HEK293 (cell line): ENCODE data around the gene LYSMD2.

Experiments used
- CTCF ChIA-PET: fragments of 350-600 bp; formaldehyde crosslinking; extraction: SDS; loops from one replicate; lab custom pipeline; 2021; ENCODE audit warnings: antibody characterized with exemption; lab: Yijun Ruan, JAX
- POLR2A ChIA-PET: fragments of 300-600 bp; formaldehyde crosslinking; extraction: SDS; loops from one replicate; lab custom pipeline; 2020; ENCODE audit warnings: antibody characterized with exemption, inconsistent platforms; lab: Yijun Ruan, JAX
- H3K27ac ChIP-seq: fragments of 200-500 bp; sonication (Bioruptor generic); 2 replicates; pipeline ENCODE4 v1.5.1; 2014; ENCODE audit warnings: low read depth, low read length, control low read depth, inconsistent platforms; ENCODE audit errors: extremely low read depth
- H3K36me3 ChIP-seq, 2 experiments: fragments of 200-500 bp in 1 of 2; sonication (Bioruptor generic) in 1 of 2; 1 replicate in 1 of 2; 2 replicates in 1 of 2; pipeline ENCODE4 v1.5.1; 2014 to 2017; ENCODE audit warnings: inconsistent platforms in 2 of 2, low read length in 2 of 2; ENCODE audit not compliant: control insufficient read depth in 2 of 2, insufficient read depth in 1 of 2
- H3K4me1 ChIP-seq: fragments of 200-500 bp; sonication (Bioruptor generic); 2 replicates; pipeline ENCODE4 v1.5.1; 2014; ENCODE audit warnings: mild to moderate bottlenecking, low read length, inconsistent platforms; ENCODE audit not compliant: control insufficient read depth, insufficient read depth
- H3K4me3 ChIP-seq: 2 replicates; pipeline ENCODE4 v1.5.1; 2011; ENCODE audit warnings: low read depth, mild to moderate bottlenecking, control low read depth, low read length, moderate library complexity
- H3K9me3 ChIP-seq: fragments of 200-500 bp; sonication (Bioruptor generic); 2 replicates; pipeline ENCODE4 v1.5.1; 2014; ENCODE audit warnings: low read depth, low read length, inconsistent platforms; ENCODE audit not compliant: control insufficient read depth, insufficient read depth
- EGR2 ChIP-seq: fragments of 450-650 bp; formaldehyde crosslinking; IDR thresholded peaks from 2 replicates; pipeline ENCODE4 v1.5.1; 2016; ENCODE audit warnings: low read depth, missing biosample characterization, missing genetic modification characterization
- GLIS1 ChIP-seq: fragments of 450-650 bp; formaldehyde crosslinking; IDR thresholded peaks from 2 replicates; pipeline ENCODE4 v1.5.1; 2016; ENCODE audit warnings: missing biosample characterization, missing genetic modification characterization
- HOXA7 ChIP-seq: sonication (generic); formaldehyde crosslinking; IDR thresholded peaks from 2 replicates; pipeline ENCODE4 v1.8.1; 2022; ENCODE audit warnings: missing genetic modification reagents, borderline replicate concordance
- SP7 ChIP-seq: fragments of 450-650 bp; formaldehyde crosslinking; IDR thresholded peaks from 2 replicates; pipeline ENCODE4 v1.5.1; 2016; ENCODE audit warnings: missing biosample characterization, missing genetic modification characterization
- ZBTB1 ChIP-seq: fragments of 450-650 bp; formaldehyde crosslinking; IDR thresholded peaks from 2 replicates; pipeline ENCODE4 v1.5.1; 2016; ENCODE audit warnings: missing biosample characterization, missing genetic modification characterization
- ZBTB21 ChIP-seq: fragments of 450-650 bp; formaldehyde crosslinking; IDR thresholded peaks from 2 replicates; pipeline ENCODE4 v1.5.1; 2017; ENCODE audit warnings: missing biosample characterization, missing genetic modification characterization
- ZNF155 ChIP-seq: fragments of 450-650 bp; formaldehyde crosslinking; IDR thresholded peaks from 2 replicates; pipeline ENCODE4 v1.5.1; 2016; ENCODE audit warnings: missing biosample characterization, missing genetic modification characterization
- ZNF24 ChIP-seq: fragments of 450-650 bp; formaldehyde crosslinking; IDR thresholded peaks from 2 replicates; pipeline ENCODE4 v1.5.1; 2016; ENCODE audit warnings: missing biosample characterization, missing genetic modification characterization
- ZNF341 ChIP-seq: fragments of 450-650 bp; formaldehyde crosslinking; IDR thresholded peaks from 2 replicates; pipeline ENCODE4; 2016; ENCODE audit warnings: low read depth, missing biosample characterization, missing genetic modification characterization
- ZNF37A ChIP-seq: fragments of 450-650 bp; IDR thresholded peaks from 2 replicates; pipeline ENCODE4 v1.5.1; 2018; ENCODE audit warnings: missing biosample characterization, missing genetic modification characterization
- ZNF433 ChIP-seq: fragments of 450-650 bp; formaldehyde crosslinking; IDR thresholded peaks from 2 replicates; pipeline ENCODE4 v1.5.1; 2016; ENCODE audit warnings: missing biosample characterization, missing genetic modification characterization, low read depth
- ZNF596 ChIP-seq: fragments of 450-650 bp; IDR thresholded peaks from 2 replicates; pipeline ENCODE4 v1.5.0; 2018; ENCODE audit warnings: missing biosample characterization, mild to moderate bottlenecking, missing genetic modification characterization, moderate library complexity
- ZNF623 ChIP-seq: fragments of 450-650 bp; formaldehyde crosslinking; IDR thresholded peaks from 2 replicates; pipeline ENCODE4 v1.5.1; 2016; ENCODE audit warnings: missing biosample characterization, missing genetic modification characterization
- ZNF747 ChIP-seq: fragments of 450-650 bp; formaldehyde crosslinking; IDR thresholded peaks from 2 replicates; pipeline ENCODE4 v1.5.1; 2016; ENCODE audit warnings: missing biosample characterization, missing genetic modification characterization
- TF ChIP-seq, protein P1 (sequence below): fragments of 450-650 bp; formaldehyde crosslinking; IDR thresholded peaks from 2 replicates; pipeline ENCODE4 v1.5.1; 2016; ENCODE audit warnings: missing biosample characterization, missing genetic modification characterization
- TF ChIP-seq, protein P2 (sequence below): fragments of 450-650 bp; formaldehyde crosslinking; IDR thresholded peaks from 2 replicates; pipeline ENCODE4 v1.5.1; 2016; ENCODE audit warnings: missing biosample characterization, missing genetic modification characterization, borderline replicate concordance
- TF ChIP-seq, protein P3 (sequence below): fragments of 450-650 bp; formaldehyde crosslinking; IDR thresholded peaks from 2 replicates; pipeline ENCODE4 v1.5.1; 2016; ENCODE audit warnings: missing biosample characterization, missing genetic modification characterization, low read depth
- TF ChIP-seq, protein P4 (sequence below): fragments of 450-650 bp; formaldehyde crosslinking; IDR thresholded peaks from 2 replicates; pipeline ENCODE4 v1.5.1; 2017; ENCODE audit warnings: missing biosample characterization, missing genetic modification characterization

The LYSMD2 gene

GRCh38 chr15:51770902-51771301, 33.4 kb upstream of the LYSMD2 start:
- Histone ChIP-seq H3K9me3 (no peaks in the 10 kb centered on the region), H3K4me1 (no peaks in the 10 kb centered on the region), H3K36me3 (peaks cover 0 to 24% of the 10 kb centered on the region in 2 experiments; a peak in 2 of 3 replicates), H3K27ac (no peak overlapping the region), H3K4me3 (no peak overlapping the region)
- ChIA-PET POLR2A (interaction anchor here (0.6 kb wide), 1 partner anchor 89 kb away, joined by 3 read pairs; no protein-coding TSS in a partner anchor), CTCF (interaction anchor here (1.2 kb wide), 1 partner anchor 121 kb away, joined by 4 read pairs; no protein-coding TSS in a partner anchor)
- no peak for TF ChIP-seq ZNF747 (tag by site-specific recombination)
- no peak for TF ChIP-seq HOXA7 (CRISPR knock-in tag)
- TF ChIP-seq ZNF24: no peak
- TF ChIP-seq, protein P1, sequence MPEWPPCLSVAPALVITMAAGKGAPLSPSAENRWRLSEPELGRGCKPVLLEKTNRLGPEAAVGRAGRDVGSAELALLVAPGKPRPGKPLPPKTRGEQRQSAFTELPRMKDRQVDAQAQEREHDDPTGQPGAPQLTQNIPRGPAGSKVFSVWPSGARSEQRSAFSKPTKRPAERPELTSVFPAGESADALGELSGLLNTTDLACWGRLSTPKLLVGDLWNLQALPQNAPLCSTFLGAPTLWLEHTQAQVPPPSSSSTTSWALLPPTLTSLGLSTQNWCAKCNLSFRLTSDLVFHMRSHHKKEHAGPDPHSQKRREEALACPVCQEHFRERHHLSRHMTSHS (tag by site-specific recombination): no peak
- no peak for TF ChIP-seq ZNF155 (tag by site-specific recombination)
- TF ChIP-seq GLIS1: no peak
- TF ChIP-seq ZNF37A (tag by site-specific recombination): no peak
- no peak for TF ChIP-seq ZNF341
- TF ChIP-seq, protein P2, sequence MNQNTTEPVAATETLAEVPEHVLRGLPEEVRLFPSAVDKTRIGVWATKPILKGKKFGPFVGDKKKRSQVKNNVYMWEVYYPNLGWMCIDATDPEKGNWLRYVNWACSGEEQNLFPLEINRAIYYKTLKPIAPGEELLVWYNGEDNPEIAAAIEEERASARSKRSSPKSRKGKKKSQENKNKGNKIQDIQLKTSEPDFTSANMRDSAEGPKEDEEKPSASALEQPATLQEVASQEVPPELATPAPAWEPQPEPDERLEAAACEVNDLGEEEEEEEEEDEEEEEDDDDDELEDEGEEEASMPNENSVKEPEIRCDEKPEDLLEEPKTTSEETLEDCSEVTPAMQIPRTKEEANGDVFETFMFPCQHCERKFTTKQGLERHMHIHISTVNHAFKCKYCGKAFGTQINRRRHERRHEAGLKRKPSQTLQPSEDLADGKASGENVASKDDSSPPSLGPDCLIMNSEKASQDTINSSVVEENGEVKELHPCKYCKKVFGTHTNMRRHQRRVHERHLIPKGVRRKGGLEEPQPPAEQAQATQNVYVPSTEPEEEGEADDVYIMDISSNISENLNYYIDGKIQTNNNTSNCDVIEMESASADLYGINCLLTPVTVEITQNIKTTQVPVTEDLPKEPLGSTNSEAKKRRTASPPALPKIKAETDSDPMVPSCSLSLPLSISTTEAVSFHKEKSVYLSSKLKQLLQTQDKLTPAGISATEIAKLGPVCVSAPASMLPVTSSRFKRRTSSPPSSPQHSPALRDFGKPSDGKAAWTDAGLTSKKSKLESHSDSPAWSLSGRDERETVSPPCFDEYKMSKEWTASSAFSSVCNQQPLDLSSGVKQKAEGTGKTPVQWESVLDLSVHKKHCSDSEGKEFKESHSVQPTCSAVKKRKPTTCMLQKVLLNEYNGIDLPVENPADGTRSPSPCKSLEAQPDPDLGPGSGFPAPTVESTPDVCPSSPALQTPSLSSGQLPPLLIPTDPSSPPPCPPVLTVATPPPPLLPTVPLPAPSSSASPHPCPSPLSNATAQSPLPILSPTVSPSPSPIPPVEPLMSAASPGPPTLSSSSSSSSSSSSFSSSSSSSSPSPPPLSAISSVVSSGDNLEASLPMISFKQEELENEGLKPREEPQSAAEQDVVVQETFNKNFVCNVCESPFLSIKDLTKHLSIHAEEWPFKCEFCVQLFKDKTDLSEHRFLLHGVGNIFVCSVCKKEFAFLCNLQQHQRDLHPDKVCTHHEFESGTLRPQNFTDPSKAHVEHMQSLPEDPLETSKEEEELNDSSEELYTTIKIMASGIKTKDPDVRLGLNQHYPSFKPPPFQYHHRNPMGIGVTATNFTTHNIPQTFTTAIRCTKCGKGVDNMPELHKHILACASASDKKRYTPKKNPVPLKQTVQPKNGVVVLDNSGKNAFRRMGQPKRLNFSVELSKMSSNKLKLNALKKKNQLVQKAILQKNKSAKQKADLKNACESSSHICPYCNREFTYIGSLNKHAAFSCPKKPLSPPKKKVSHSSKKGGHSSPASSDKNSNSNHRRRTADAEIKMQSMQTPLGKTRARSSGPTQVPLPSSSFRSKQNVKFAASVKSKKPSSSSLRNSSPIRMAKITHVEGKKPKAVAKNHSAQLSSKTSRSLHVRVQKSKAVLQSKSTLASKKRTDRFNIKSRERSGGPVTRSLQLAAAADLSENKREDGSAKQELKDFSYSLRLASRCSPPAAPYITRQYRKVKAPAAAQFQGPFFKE (tag by site-specific recombination): no peak
- TF ChIP-seq ZNF623 (tag by site-specific recombination): no peak
- TF ChIP-seq, protein P3, sequence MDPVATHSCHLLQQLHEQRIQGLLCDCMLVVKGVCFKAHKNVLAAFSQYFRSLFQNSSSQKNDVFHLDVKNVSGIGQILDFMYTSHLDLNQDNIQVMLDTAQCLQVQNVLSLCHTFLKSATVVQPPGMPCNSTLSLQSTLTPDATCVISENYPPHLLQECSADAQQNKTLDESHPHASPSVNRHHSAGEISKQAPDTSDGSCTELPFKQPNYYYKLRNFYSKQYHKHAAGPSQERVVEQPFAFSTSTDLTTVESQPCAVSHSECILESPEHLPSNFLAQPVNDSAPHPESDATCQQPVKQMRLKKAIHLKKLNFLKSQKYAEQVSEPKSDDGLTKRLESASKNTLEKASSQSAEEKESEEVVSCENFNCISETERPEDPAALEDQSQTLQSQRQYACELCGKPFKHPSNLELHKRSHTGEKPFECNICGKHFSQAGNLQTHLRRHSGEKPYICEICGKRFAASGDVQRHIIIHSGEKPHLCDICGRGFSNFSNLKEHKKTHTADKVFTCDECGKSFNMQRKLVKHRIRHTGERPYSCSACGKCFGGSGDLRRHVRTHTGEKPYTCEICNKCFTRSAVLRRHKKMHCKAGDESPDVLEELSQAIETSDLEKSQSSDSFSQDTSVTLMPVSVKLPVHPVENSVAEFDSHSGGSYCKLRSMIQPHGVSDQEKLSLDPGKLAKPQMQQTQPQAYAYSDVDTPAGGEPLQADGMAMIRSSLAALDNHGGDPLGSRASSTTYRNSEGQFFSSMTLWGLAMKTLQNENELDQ: no peak
- no peak for TF ChIP-seq ZBTB21 (tag by site-specific recombination)
- no peak for TF ChIP-seq ZNF596
- no peak for TF ChIP-seq EGR2 (tag by site-specific recombination)
- no peak for TF ChIP-seq SP7
- TF ChIP-seq ZBTB1 (tag by site-specific recombination): no peak
- TF ChIP-seq ZNF433: no peak
- TF ChIP-seq, protein P4, sequence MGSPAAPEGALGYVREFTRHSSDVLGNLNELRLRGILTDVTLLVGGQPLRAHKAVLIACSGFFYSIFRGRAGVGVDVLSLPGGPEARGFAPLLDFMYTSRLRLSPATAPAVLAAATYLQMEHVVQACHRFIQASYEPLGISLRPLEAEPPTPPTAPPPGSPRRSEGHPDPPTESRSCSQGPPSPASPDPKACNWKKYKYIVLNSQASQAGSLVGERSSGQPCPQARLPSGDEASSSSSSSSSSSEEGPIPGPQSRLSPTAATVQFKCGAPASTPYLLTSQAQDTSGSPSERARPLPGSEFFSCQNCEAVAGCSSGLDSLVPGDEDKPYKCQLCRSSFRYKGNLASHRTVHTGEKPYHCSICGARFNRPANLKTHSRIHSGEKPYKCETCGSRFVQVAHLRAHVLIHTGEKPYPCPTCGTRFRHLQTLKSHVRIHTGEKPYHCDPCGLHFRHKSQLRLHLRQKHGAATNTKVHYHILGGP (tag by site-specific recombination): no peak
